ENCODE data around the gene GTF3A.
A peak's percentile ranks its signal among the peaks of the same experiment; 100 is the strongest.

GTF3A gene

GRCh38 chr13:27379126-27379525 is 45.3 kb upstream of the GTF3A start:
- H3K27ac ChIP-seq (ENCODE audit: low read length): no peak overlapping the region
- DNase-seq: no peak
- H3K4me1 ChIP-seq (ENCODE audit: low read length): no peaks in the 10 kb centered on the region
- no peaks in the 10 kb centered on the region for H3K79me2 ChIP-seq (ENCODE audit: low read length)
- H3K4me3 ChIP-seq (ENCODE audit: low read length): no peak overlapping the region
- no peaks in the 10 kb centered on the region for H3K9me2 ChIP-seq (replicated peaks; ENCODE audit: insufficient read depth, low read length)
- H4K20me1 ChIP-seq (ENCODE audit: insufficient read depth, low read length): no peaks in the 10 kb centered on the region
- H3K9ac ChIP-seq (ENCODE audit: low read length): no peak overlapping the region
- no peaks in the 10 kb centered on the region for H3K27me3 ChIP-seq (replicated peaks; ENCODE audit: insufficient read depth, low read length)
- no peaks in the 10 kb centered on the region for H3K36me3 ChIP-seq (replicated peaks; ENCODE audit: insufficient read depth, low read length)
- no peak overlapping the region for H3K4me2 ChIP-seq (ENCODE audit: low read depth, low read length)
- no peak for TF ChIP-seq EZH2 (optimal IDR thresholded peaks at IDR 0.05; ENCODE audit: low read depth, low read length)
- TF ChIP-seq CTCF (IDR thresholded peaks at IDR 0.05; ENCODE audit: low read length): no peak
- no peak for TF ChIP-seq EZH2phosphoT487 (IDR thresholded peaks at IDR 0.05; ENCODE audit: low read length)
- H3K9me3 ChIP-seq (replicated peaks; ENCODE audit: insufficient read depth, low read length): no peaks in the 10 kb centered on the region
- no peak overlapping the region for H2AFZ ChIP-seq (ENCODE audit: low read length)
- no peaks in the 10 kb centered on the region for H3F3A ChIP-seq (ENCODE audit: insufficient read depth, low read length)

GRCh38 chr13:27379694-27380641 is 44.5 kb upstream of the GTF3A start:
- no peaks in the 10 kb centered on the region for H4K20me1 ChIP-seq (ENCODE audit: insufficient read depth, low read length)
- DNase-seq: peak; percentile 6
- TF ChIP-seq EZH2 (optimal IDR thresholded peaks at IDR 0.05; ENCODE audit: low read depth, low read length): no peak
- TF ChIP-seq EZH2phosphoT487 (IDR thresholded peaks at IDR 0.05; ENCODE audit: low read length): no peak
- peak; percentile 40 for TF ChIP-seq CTCF (IDR thresholded peaks at IDR 0.05; ENCODE audit: low read length)
- no peaks in the 10 kb centered on the region for H3K4me1 ChIP-seq (ENCODE audit: low read length)
- no peaks in the 10 kb centered on the region for H3K9me2 ChIP-seq (replicated peaks; ENCODE audit: insufficient read depth, low read length)
- H3F3A ChIP-seq (ENCODE audit: insufficient read depth, low read length): no peaks in the 10 kb centered on the region
- H3K4me2 ChIP-seq (ENCODE audit: low read depth, low read length): no peak overlapping the region
- H3K9ac ChIP-seq (ENCODE audit: low read length): no peak overlapping the region
- H3K9me3 ChIP-seq (replicated peaks; ENCODE audit: insufficient read depth, low read length): no peaks in the 10 kb centered on the region
- no peak overlapping the region for H2AFZ ChIP-seq (ENCODE audit: low read length)
- H3K36me3 ChIP-seq (replicated peaks; ENCODE audit: insufficient read depth, low read length): no peaks in the 10 kb centered on the region
- no peak overlapping the region for H3K4me3 ChIP-seq (ENCODE audit: low read length)
- no peaks in the 10 kb centered on the region for H3K27me3 ChIP-seq (replicated peaks; ENCODE audit: insufficient read depth, low read length)
- H3K79me2 ChIP-seq (ENCODE audit: low read length): no peaks in the 10 kb centered on the region
- H3K27ac ChIP-seq (ENCODE audit: low read length): no peak overlapping the region

- H3K27me3 ChIP-seq (replicated peaks; ENCODE audit: insufficient read depth, low read length): no peaks in the 10 kb centered on the region
- no peaks in the 10 kb centered on the region for H3K36me3 ChIP-seq (replicated peaks; ENCODE audit: insufficient read depth, low read length)
- no peak overlapping the region for H3K4me2 ChIP-seq (ENCODE audit: low read depth, low read length)
- no peak overlapping the region for H3K27ac ChIP-seq (ENCODE audit: low read length)
- no peak for DNase-seq
- no peaks in the 10 kb centered on the region for H3K9me2 ChIP-seq (replicated peaks; ENCODE audit: insufficient read depth, low read length)
- no peak for TF ChIP-seq EZH2phosphoT487 (IDR thresholded peaks at IDR 0.05; ENCODE audit: low read length)
- no peak for TF ChIP-seq EZH2 (optimal IDR thresholded peaks at IDR 0.05; ENCODE audit: low read depth, low read length)
- no peak for TF ChIP-seq CTCF (IDR thresholded peaks at IDR 0.05; ENCODE audit: low read length)
- H3K79me2 ChIP-seq (ENCODE audit: low read length): no peaks in the 10 kb centered on the region
- H3K4me3 ChIP-seq (ENCODE audit: low read length): no peak overlapping the region
- no peaks in the 10 kb centered on the region for H3K9me3 ChIP-seq (replicated peaks; ENCODE audit: insufficient read depth, low read length)
- H3K4me1 ChIP-seq (ENCODE audit: low read length): no peaks in the 10 kb centered on the region
- no peaks in the 10 kb centered on the region for H4K20me1 ChIP-seq (ENCODE audit: insufficient read depth, low read length)
- H3F3A ChIP-seq (ENCODE audit: insufficient read depth, low read length): no peaks in the 10 kb centered on the region
- no peak overlapping the region for H2AFZ ChIP-seq (ENCODE audit: low read length)
- no peak overlapping the region for H3K9ac ChIP-seq (ENCODE audit: low read length)
Observed at GRCh38 chr13:27381601-27382000, 42.8 kb upstream of the GTF3A start.
